Large intestine (tissue), 12 donors: ENCODE data around the gene ACOD1. TPM values are rescaled to one million over a fixed set of nuclear protein-coding genes. Genes with fewer than 3 reads are reported as not detected.
"Not testable (repeated sequence)": the region's sequence is repeated elsewhere in the genome, so short reads cannot be mapped to it uniquely, and the experiment has no call there.

Source experiments
- DNase-seq, 2 donors: peaks; one replicate each; pipeline versions ENCODE4 v3.0.0 to v3.0.0-alpha.2; 2013
- H3K27ac ChIP-seq: one replicate; pipeline ENCODE4 v1.5.1; 2013; ENCODE audit warnings: low read length
- H3K27me3 ChIP-seq: 2 replicates; pipeline ENCODE4 v1.6.1; 2013; ENCODE audit warnings: low read length; ENCODE audit not compliant: control insufficient read depth, insufficient read depth
- H3K36me3 ChIP-seq: 2 replicates; pipeline ENCODE4 v1.6.1; 2013; ENCODE audit warnings: low read length; ENCODE audit not compliant: control insufficient read depth, insufficient read depth
- H3K4me1 ChIP-seq: one replicate; pipeline ENCODE4 v1.6.1; 2013; ENCODE audit warnings: low read length; ENCODE audit not compliant: control insufficient read depth, insufficient read depth
- H3K4me3 ChIP-seq: one replicate; pipeline ENCODE4 v1.5.1; 2013; ENCODE audit warnings: low read length
- H3K9me3 ChIP-seq: one replicate; pipeline ENCODE4 v1.6.1; 2013; ENCODE audit warnings: mild to moderate bottlenecking, low read depth, low read length, moderate library complexity; ENCODE audit not compliant: control insufficient read depth
- WGBS: methylation state at CpG from one replicate; pipeline ENCODE4 v1.1.5; 2013; ENCODE audit warnings: low lambda C conversion rate; ENCODE audit not compliant: insufficient coverage; 5-methylcytosine and 5-hydroxymethylcytosine counted together
- long read RNA-seq, 11 donors: transcript quantifications; one replicate each; lab custom pipeline, GENCODE V29; 2026
- polyA plus RNA-seq: library from polyadenylated mRNA; unstranded; fragments of 120-200 nt; gene quantifications from one replicate; pipeline ENCODE4 v1.2.1, GENCODE V29; 2013

The ACOD1 gene
- polyA plus RNA-seq: not detected
- long read RNA-seq, donor 1: 0 reads
- long read RNA-seq, donor 2: 0 reads
- long read RNA-seq, donor 3: 0 reads
- long read RNA-seq, donor 4: 0 reads
- long read RNA-seq, donor 5: 0 reads
- long read RNA-seq, donor 6: 0 reads
- long read RNA-seq, donor 7: 0 reads
- long read RNA-seq, donor 8: 0 reads
- long read RNA-seq, donor 9: 0 reads
- long read RNA-seq, donor 10: 0 reads
- long read RNA-seq, donor 11: 0 reads

GRCh38 chr13:76948149-76948548 is at the start of gene ACOD1:
Gene ACOD1, plus strand, starts transcription at chr13:76948511. Its CDS starts 48 bp downstream, at chr13:76948559.
- WGBS: 93% methylated on average over 2 of the region's 2 CpGs
- no peaks in the 10 kb centered on the region for H3K9me3 ChIP-seq
- DNase-seq: no peak

GRCh38 chr13:76899066-76899465 is 49.2 kb upstream of the ACOD1 start:
- H3K4me3 ChIP-seq, H3K4me1 ChIP-seq, H3K36me3 ChIP-seq, DNase-seq, H3K27ac ChIP-seq, H3K9me3 ChIP-seq, H3K27me3 ChIP-seq: not testable (repeated sequence)
- WGBS: 100% methylated on average over 2 of the region's 4 CpGs

More at GRCh38 chr13:76948149-76948548, at the start of gene ACOD1:
- Histone ChIP-seq H3K36me3 (no peaks in the 10 kb centered on the region), H3K4me3 (no peak within 1 kb of the TSS), H3K27me3 (no peaks in the 10 kb centered on the region), H3K4me1 (no peaks in the 10 kb centered on the region), H3K27ac (no peak within 1 kb of the TSS)

- H3K36me3 ChIP-seq: no peaks in the 10 kb centered on the region
- WGBS: no CpG with 5 or more reads among the region's 3 CpGs
- H3K27ac ChIP-seq: no peak overlapping the region
- no peak overlapping the region for H3K4me3 ChIP-seq
- no peaks in the 10 kb centered on the region for H3K27me3 ChIP-seq
- peak; percentile 59 for DNase-seq
- no peaks in the 10 kb centered on the region for H3K9me3 ChIP-seq
- H3K4me1 ChIP-seq: no peaks in the 10 kb centered on the region
These were observed 44.7 kb upstream of the ACOD1 start for GRCh38 chr13:76903544-76904162.

GRCh38 chr13:76904507-76904906 is 43.8 kb upstream of the ACOD1 start:
- Histone ChIP-seq H3K4me3 (no peak overlapping the region), H3K27ac (no peak overlapping the region)

GRCh38 chr13:76912476-76912875 is 35.8 kb upstream of the ACOD1 start:
- Histone ChIP-seq H3K27ac (no peak overlapping the region), H3K36me3 (no peaks in the 10 kb centered on the region), H3K4me1 (peaks cover 3% of the 10 kb centered on the region), H3K4me3 (no peak overlapping the region), H3K27me3 (no peaks in the 10 kb centered on the region), H3K9me3 (no peaks in the 10 kb centered on the region)
- no peak for DNase-seq
- no CpG with 5 or more reads among the region's 3 CpGs for WGBS

More at GRCh38 chr13:76904507-76904906, 43.8 kb upstream of the ACOD1 start:
- WGBS: no CpG with 5 or more reads among the region's 2 CpGs
- no peaks in the 10 kb centered on the region for H3K27me3 ChIP-seq
- no peak for DNase-seq
- H3K4me1 ChIP-seq: no peaks in the 10 kb centered on the region
- no peaks in the 10 kb centered on the region for H3K36me3 ChIP-seq
- no peaks in the 10 kb centered on the region for H3K9me3 ChIP-seq

GRCh38 chr13:76913898-76914297 is 34.4 kb upstream of the ACOD1 start:
- H3K4me3 ChIP-seq: no peak overlapping the region
- no peaks in the 10 kb centered on the region for H3K36me3 ChIP-seq
- H3K27ac ChIP-seq: no peak overlapping the region
- H3K4me1 ChIP-seq: peaks cover 5% of the 10 kb centered on the region
- WGBS: 87% methylated on average over 2 of the region's 4 CpGs
- DNase-seq: no peak
- no peaks in the 10 kb centered on the region for H3K27me3 ChIP-seq
- H3K9me3 ChIP-seq: no peaks in the 10 kb centered on the region

- peaks cover 5% of the 10 kb centered on the region for H3K4me1 ChIP-seq
- no peak overlapping the region for H3K4me3 ChIP-seq
- H3K27me3 ChIP-seq: no peaks in the 10 kb centered on the region
- no CpG with 5 or more reads among the region's 1 CpG for WGBS
- H3K36me3 ChIP-seq: no peaks in the 10 kb centered on the region
- peak overlapping the region; percentile 67 for H3K27ac ChIP-seq
- no peak for DNase-seq
- no peaks in the 10 kb centered on the region for H3K9me3 ChIP-seq
These were observed 31.2 kb upstream of the ACOD1 start for GRCh38 chr13:76917095-76917494.

- H3K36me3 ChIP-seq, H3K4me1 ChIP-seq, H3K9me3 ChIP-seq, H3K27me3 ChIP-seq, H3K4me3 ChIP-seq: not testable (repeated sequence)
- WGBS: no CpG with 5 or more reads among the region's 12 CpGs
- peak; percentile 54 to 65 for DNase-seq
- peak overlapping the region; percentile 67 for H3K27ac ChIP-seq
These were observed 30.4 kb upstream of the ACOD1 start for GRCh38 chr13:76917755-76918481.

GRCh38 chr13:76921516-76921915 is 26.8 kb upstream of the ACOD1 start:
- peaks cover 24% of the 10 kb centered on the region for H3K4me1 ChIP-seq
- DNase-seq: no peak
- no peaks in the 10 kb centered on the region for H3K36me3 ChIP-seq
- H3K27me3 ChIP-seq: no peaks in the 10 kb centered on the region
- H3K9me3 ChIP-seq: no peaks in the 10 kb centered on the region
- H3K4me3 ChIP-seq: no peak overlapping the region
- no CpG with 5 or more reads among the region's 1 CpG for WGBS
- H3K27ac ChIP-seq: no peak overlapping the region

- Histone ChIP-seq H3K36me3 (no peaks in the 10 kb centered on the region), H3K27ac (no peak overlapping the region), H3K4me3 (no peak overlapping the region), H3K9me3 (no peaks in the 10 kb centered on the region), H3K4me1 (peaks cover 33% of the 10 kb centered on the region), H3K27me3 (no peaks in the 10 kb centered on the region)
- WGBS: no CpG with 5 or more reads among the region's 1 CpG
- no peak for DNase-seq
These were observed 23.2 kb upstream of the ACOD1 start for GRCh38 chr13:76925115-76925514.
